ENCODE measurements around the gene ANO7.

The ANO7 gene

DNA sequence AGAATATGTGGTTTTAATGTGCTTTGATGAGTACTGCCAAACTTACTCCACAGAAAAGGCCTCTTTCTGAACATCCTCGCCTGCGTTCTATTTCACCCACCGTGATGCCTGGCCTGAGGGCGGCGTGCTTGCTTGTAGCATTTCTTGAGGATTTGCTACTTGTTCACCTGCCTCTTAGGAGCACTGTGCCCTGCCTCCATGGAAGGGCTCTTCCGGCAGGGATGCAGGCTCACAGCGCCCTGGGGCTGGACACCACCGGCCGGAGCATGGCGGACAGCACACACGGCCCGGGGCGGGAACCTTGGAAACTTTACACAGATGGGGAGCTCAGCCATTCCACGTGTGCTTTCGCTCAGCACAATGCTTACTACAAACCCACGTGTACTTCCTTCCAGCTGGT lies 37.1 kb downstream of the ANO7 start:
- DNase-seq (ENCODE audit: low read depth) = no peak

DNA sequence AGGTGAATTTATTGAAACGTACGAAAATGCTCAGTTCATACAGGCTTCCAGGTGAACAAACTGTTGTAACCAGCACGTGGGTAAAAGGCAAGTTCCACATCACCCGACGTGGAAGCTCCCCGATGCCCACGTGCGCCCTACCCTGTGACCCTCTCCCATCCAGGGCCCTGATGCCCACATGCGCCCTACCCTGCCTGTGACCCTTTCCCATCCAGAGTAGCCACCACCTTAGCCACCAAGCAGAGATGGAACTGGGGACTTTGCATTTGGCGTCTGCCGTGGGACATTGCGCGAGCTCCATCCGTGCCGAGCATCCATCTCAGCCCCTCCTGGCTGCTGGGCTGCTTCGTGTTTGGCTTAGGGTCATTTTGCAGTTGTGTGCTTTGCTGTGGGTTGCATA lies 37.5 kb downstream of the ANO7 start:
- TF ChIP-seq, protein P1, sequence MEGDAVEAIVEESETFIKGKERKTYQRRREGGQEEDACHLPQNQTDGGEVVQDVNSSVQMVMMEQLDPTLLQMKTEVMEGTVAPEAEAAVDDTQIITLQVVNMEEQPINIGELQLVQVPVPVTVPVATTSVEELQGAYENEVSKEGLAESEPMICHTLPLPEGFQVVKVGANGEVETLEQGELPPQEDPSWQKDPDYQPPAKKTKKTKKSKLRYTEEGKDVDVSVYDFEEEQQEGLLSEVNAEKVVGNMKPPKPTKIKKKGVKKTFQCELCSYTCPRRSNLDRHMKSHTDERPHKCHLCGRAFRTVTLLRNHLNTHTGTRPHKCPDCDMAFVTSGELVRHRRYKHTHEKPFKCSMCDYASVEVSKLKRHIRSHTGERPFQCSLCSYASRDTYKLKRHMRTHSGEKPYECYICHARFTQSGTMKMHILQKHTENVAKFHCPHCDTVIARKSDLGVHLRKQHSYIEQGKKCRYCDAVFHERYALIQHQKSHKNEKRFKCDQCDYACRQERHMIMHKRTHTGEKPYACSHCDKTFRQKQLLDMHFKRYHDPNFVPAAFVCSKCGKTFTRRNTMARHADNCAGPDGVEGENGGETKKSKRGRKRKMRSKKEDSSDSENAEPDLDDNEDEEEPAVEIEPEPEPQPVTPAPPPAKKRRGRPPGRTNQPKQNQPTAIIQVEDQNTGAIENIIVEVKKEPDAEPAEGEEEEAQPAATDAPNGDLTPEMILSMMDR (conservative IDR thresholded peaks at IDR 0.05; ENCODE audit: low read depth, low read length) = no peak
- H3K4me3 ChIP-seq (ENCODE audit: low read depth, low read length) = no peak overlapping the region
- DNase-seq (ENCODE audit: low read depth) = no peak

More for the DNA sequence above, 37.1 kb downstream of the ANO7 start:
- TF ChIP-seq, protein P1 (conservative IDR thresholded peaks at IDR 0.05; ENCODE audit: low read depth, low read length) = no peak
- no peak overlapping the region for H3K4me3 ChIP-seq (ENCODE audit: low read depth, low read length)

DNA sequence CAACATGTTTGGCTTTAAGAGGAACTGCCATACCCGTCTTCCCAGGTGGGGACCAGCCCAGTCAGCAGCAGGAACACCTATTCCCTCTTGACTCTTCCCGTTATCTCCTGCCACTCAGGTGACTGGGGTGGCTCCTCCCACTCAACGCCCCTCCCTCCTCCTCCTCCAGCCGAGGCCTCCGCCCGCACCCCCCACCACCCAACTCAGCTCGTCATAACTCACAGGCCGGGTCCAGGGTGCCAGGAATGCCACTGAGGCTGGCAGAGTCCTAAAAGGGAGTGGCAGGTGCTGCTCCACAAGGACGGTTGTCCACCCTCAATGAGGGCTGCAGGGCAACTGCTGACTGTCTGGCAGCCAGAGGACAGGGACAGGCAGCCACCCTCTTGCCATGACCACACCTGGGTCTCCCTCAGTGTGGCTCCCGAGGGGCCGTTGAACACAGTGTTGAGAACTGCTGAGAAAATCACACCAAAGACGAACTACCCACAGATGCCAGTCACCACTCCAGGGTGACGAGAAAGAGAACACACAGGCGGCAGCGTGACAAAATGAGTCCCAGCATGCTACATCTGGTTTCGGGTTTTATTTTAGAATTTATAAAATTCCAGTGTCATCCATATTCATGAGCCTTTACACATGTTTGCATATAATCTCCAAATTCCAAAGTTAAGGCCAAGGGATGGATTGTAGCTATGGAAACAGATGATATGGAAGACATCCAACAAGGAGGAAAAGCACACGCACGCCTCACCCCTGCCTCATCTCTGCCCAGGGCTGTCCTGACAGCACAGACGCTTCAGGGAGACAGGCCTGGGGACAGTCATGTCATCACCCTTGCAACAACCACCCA lies 38.5 kb downstream of the ANO7 start:
- DNase-seq (ENCODE audit: low read depth) = no peak
- TF ChIP-seq, protein P1 (conservative IDR thresholded peaks at IDR 0.05; ENCODE audit: low read depth, low read length) = no peak

DNA sequence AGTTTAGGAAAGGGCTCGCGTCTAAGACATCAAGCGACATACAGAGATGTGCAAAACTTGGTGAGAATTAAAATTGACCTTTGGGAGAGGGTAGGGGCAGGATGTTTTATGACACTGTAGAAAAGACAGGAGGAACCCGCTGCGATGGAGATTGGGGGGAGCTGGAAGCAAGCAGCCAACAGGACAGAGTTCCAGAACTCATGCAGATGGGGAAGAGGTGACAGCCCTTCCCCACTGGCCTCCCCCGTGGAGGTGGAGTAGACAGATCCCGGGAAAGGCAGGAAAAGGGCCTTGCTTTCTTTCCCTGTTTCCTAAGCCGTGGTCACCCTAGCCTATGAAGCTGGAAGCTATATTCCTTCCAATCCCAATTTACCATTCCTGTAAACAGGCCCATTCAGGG lies 39.1 kb downstream of the ANO7 start:
- H3K4me3 ChIP-seq (ENCODE audit: low read depth, low read length) = no peak overlapping the region
- TF ChIP-seq, protein P1 (conservative IDR thresholded peaks at IDR 0.05; ENCODE audit: low read depth, low read length) = no peak
- DNase-seq (ENCODE audit: low read depth) = no peak

More for the DNA sequence above, 38.5 kb downstream of the ANO7 start:
- H3K4me3 ChIP-seq (ENCODE audit: low read depth, low read length) = no peak overlapping the region

DNA sequence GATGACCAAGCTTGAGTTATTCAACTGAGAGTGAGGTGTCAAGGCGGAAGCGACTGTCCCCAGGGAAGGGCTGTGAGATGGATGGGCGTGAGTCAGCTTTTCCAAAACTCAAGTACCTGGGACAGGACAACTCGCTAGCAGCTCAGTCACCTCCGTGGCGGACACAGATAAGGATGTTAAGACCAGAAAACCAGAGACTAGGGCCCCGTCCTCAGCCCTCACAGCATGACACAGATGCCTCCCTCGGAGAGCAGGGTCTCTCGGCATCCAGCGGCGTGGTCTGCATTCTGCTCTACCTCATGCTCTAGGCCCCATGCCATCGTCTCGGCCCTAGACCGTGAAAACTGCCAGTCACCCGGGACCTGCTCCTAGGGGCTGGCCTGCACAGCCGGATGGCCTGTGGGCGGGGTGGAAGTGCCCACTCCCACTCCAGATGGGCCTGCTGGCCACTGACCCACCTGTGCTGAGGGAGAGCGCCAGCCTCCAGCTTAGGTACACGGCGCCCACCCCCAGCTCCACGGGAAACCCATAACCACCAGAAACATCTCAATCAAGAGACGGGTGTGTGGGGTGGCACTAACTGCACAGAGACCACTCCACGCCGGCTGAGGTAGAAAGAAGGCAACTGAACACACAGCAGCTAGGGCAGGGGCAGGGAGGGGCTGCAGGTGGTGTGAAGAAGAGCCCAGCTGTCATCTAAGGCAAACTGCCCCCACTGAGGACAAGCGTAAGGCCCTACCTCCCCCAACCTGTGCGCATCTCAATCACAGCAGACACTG lies 39.8 kb downstream of the ANO7 start:
- TF ChIP-seq, protein P1 (conservative IDR thresholded peaks at IDR 0.05; ENCODE audit: low read depth, low read length) = no peak
- no peak overlapping the region for H3K4me3 ChIP-seq (ENCODE audit: low read depth, low read length)
- no peak for DNase-seq (ENCODE audit: low read depth)

DNA sequence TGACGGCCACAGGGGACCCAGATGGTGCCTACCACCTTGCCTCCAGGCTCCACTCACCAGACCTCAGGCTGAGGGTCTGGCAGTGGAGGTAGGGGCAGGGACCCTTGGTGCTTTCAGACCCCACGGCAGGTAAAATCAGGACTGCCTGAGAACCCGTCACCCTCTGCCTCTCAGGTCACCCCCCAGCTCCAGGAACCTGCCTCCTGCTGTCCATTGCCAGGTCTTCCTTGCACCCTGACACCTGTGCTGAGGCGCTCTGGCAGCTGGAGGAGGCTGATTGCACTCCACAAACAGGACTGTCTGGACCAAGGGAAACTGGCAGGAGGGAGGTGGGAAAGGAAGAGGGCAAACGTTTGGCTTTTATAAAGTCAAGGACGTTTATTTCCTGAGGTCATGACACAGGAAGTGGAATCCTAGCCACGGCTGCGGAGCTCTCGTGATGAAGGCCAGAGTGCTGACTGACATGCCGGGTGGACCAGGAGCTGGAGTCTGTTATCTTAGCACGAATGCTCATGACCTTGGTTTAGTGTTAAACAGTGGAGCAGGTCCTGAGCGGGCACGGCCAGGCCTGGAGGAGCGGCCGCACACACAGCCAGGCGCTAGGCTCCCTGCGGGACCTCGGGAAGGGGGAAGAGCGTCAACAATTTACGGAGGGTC lies 40.5 kb downstream of the ANO7 start:
- TF ChIP-seq, protein P1 (conservative IDR thresholded peaks at IDR 0.05; ENCODE audit: low read depth, low read length) = no peak
- no peak for DNase-seq (ENCODE audit: low read depth)
- no peak overlapping the region for H3K4me3 ChIP-seq (ENCODE audit: low read depth, low read length)
